NCI-H510A treated with DMSO at 0.1 percent for 48 hours (cell line): ENCODE results near the gene ITGA2B.
"Not testable (repeated sequence)": the region's sequence is repeated elsewhere in the genome, so short reads cannot be mapped to it uniquely, and the experiment has no call there.

Experiments used
- DNase-seq: peaks from one replicate; lab custom pipeline; 2025; lab: John Stamatoyannopoulos, UW

Gene ITGA2B

GRCh38 chr17:44389281-44389680 is at the start of gene ITGA2B:
Gene ITGA2B (minus strand): TSS chr17:44389649. CDS start chr17:44389473, 176 bp downstream.
- DNase-seq: no peak

- no peak for DNase-seq
Measured at GRCh38 chr17:44439168-44439567, 49.7 kb upstream of the ITGA2B start.

- no peak for DNase-seq
Measured at GRCh38 chr17:44438636-44439035, 49.2 kb upstream of the ITGA2B start.

GRCh38 chr17:44436336-44436735 is 46.9 kb upstream of the ITGA2B start:
- no peak for DNase-seq

- DNase-seq: no peak
Measured at GRCh38 chr17:44432254-44433157, 43.1 kb upstream of the ITGA2B start.

GRCh38 chr17:44424828-44425461 is 35.5 kb upstream of the ITGA2B start:
- DNase-seq: no peak

- DNase-seq: no peak
Measured at GRCh38 chr17:44417553-44417952, 28.1 kb upstream of the ITGA2B start.

- no peak for DNase-seq
Measured at GRCh38 chr17:44416558-44417289, 27.3 kb upstream of the ITGA2B start.

DNA sequence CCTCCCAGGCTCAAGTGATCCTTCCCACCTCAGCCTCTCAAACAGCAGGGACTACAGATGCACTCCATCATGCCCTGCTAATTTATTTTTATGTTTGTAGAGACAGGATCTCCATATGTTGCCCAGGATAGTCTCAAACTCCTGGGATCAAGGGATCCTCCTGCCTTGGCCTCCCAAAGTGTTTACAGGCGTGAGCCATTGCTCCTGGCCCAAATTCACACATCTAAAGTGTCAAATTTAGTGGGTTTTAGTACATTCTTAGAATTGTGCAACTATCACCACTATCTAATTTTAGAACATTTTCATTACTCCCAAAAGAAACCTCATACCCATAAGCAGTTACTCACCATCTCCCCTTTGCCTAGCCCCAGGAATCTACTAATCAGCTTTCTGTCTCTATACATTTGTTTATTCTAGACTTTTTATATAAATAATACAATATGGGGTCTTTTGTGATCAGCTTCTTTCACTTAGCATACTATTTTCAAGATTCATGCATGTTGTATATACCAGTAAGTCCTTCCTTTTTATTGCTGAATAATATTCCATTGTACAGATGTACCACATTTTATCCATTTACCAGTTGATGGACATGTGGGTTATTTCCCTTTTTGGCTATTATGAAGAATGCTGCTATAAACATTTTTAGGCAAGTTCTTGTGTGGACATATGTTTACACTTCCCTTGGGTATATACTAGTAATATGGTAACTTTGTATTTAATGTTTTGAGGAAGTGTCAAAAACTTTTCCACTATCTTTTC is 25.1 kb upstream of the ITGA2B start:
- DNase-seq: no peak

DNA sequence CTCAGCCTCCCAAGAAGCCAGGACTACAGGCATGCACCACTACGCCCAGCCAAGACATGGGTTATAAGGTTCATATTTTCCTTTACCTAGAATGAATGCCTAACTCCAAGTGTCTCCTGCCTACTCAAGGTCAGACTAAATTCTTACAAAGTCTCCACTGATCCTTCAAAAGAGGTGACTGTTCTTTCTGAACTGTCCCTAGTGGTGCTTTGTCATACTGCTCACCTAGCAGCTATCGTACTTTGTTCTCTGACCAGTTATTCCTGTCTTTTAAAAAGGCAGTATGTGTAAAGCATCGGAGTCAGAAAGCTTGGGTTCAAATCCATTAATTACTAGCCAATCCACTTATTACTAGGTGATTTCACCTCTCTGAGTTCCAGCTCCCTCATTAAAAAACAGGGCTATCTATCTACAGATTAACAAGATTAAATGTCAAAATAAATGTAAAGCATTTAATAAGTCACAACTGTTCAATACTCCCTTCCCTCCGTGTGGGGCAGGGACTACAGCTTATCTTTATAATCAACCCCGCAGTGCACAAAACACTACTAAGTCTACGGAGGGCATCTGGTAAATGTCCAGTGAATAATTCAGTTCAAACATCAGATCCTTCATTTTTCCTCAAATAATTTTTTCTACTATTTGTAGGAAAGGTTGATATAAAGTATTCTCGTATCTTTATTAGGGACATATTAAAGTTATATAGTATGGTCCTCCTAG is 20.0 kb upstream of the ITGA2B start:
- no peak for DNase-seq

DNA sequence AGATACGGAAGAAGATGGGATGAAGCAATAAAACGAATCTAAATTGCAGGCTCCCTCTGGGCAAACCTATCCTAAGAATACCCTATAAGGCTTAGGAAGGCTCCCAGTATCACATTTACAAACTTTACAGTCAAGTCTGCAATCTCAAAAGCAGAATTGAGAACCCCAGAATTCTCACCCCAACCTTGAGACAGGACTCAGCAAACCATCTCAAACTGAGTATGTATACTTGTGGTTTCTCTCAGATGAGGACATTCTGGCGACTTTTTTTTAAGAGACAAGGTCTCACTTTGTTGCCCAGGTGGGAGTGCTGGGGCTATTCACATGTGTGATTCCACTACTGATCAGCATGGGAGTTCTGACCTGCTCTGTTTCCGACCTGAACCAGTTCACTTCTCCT is 19.3 kb upstream of the ITGA2B start:
- DNase-seq: no peak

- no peak for DNase-seq
Measured at GRCh38 chr17:44402564-44403172, 13.2 kb upstream of the ITGA2B start.

DNA sequence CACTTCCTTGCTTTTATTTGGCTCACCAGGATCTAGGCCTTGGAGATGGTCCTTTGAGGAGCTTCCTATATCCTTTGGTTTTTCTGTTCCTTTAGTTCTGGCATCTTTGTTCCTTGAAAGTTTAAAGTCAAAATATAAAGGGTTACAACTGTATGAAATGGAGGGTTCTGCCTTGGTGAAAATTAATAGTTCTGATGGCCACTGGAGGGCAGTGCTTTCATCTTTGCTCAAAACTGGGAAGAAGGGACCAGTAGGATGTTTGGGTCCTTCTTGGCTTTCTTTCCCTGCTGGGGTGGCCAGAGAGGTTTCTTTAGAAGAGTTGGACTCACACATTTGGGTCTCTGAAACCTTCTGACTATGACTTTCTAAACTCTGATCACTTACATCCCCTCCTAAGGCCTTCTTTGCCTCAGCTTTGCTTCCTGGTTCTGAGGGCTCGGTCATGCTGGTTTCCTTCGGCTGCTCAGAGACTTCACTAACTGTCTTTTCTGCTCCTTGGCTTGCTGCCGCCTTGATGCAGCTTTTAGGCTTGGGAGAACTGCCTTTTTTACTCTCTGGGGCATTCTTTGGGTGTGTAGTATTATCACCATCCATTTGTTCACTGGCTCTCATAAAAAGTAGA is 10.9 kb upstream of the ITGA2B start:
- peak; percentile 8 for DNase-seq

- no peak for DNase-seq
Measured at GRCh38 chr17:44398692-44399691, 9.5 kb upstream of the ITGA2B start.

DNA sequence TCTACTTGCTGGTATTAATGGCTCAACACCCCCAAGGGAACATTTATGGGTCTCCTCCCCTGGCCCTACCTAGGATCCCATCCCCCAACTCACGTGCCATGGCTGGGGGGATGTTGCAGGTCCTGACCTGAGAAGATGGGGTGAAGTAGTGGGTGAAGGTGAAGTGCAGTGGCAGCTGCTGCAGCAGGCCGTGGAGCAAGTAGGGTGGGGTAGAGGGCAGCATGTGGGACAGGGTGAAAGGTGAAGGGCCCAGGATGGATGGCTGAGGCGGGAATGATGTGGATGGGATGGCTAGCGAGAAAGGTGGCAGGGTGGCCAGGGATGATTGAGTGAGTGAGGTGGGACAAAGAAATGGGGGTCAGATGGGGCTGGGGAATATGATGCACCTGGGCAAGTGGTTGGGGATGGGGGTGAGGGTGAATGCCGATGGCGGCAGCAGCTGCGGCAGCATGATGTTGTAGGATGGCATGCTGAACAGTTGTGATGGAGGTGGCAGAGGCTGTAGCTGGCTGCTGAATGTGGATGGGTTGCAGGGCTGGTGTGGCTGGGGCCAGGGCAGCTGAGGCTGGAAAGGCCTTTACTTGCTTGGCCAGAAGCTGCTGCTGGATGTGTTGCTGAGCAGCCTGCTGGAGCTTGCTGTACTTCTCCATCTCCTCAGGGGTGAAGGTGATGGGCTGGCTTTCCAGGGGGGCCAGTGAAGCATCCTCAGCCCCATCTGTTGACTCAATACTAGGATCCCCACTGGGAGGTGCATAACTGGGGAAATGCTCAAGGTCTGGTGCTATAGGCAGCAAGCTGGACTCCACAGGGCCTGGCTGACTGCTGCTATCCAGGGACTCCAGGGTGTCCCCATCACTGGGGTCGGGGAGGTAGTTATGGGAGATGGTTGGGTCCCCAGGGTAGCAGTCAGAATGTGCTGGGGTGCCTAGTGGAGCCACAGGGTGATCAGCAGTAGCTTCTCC is 8.3 kb upstream of the ITGA2B start:
- no peak for DNase-seq

GRCh38 chr17:44396946-44397345 is 7.5 kb upstream of the ITGA2B start:
- no peak for DNase-seq

- DNase-seq: no peak
Measured at GRCh38 chr17:44394833-44395232, 5.4 kb upstream of the ITGA2B start.

DNA sequence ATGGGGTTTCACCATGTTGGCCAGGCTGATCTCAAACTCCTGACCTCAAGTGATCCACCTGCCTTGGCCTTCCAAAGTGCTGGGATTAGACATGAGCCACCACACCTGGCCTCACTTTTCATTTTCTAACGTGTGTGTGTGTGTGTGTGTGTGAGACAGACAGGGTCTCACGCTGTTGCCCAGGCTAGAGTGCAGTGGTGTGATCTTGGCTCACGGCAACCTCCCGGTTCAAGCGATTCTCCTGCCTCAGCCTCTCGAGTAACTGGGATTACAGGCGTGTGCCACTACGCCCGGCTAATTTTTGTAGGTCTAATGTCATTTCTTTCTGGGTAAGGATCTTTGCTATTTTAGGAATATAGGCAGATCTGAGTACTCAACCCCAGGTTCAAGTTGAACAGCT is 4.7 kb upstream of the ITGA2B start:
- not testable (repeated sequence) for DNase-seq
